DOHH2 (cell line): ENCODE data around the gene ARNT2.

Experiments used
- H3F3A ChIP-seq: fragments of 200-600 bp; sonication (generic), shearing (Covaris generic); 2 replicates; pipeline ENCODE4 v1.6.0; 2016; ENCODE audit warnings: antibody characterized with exemption, mild to moderate bottlenecking; ENCODE audit not compliant: control insufficient read depth, insufficient read depth
- H3K27ac ChIP-seq: fragments of 200-600 bp; sonication (generic); 2 replicates; pipeline ENCODE4 v1.5.1; 2014; ENCODE audit warnings: low read depth, mild to moderate bottlenecking, low read length, moderate library complexity
- H3K27me3 ChIP-seq: fragments of 200-600 bp; sonication (generic); 2 replicates; pipeline ENCODE4 v1.6.1; 2014; ENCODE audit warnings: mild to moderate bottlenecking, low read length, mixed read lengths; ENCODE audit not compliant: control insufficient read depth
- H3K36me3 ChIP-seq: fragments of 200-600 bp; sonication (generic); 2 replicates; pipeline ENCODE4 v1.6.1; 2014; ENCODE audit warnings: mild to moderate bottlenecking, low read length, moderate library complexity, mixed read lengths; ENCODE audit not compliant: control insufficient read depth
- H3K4me1 ChIP-seq: fragments of 200-600 bp; sonication (generic); 2 replicates; pipeline ENCODE4 v1.6.1; 2014; ENCODE audit warnings: mild to moderate bottlenecking, low read length, mixed read lengths; ENCODE audit not compliant: control insufficient read depth
- H3K4me2 ChIP-seq: fragments of 200-600 bp; sonication (generic); 2 replicates; pipeline ENCODE4 v1.6.0; 2014; ENCODE audit warnings: mild to moderate bottlenecking, low read length, moderate library complexity
- H3K4me3 ChIP-seq: fragments of 200-600 bp; sonication (generic); 2 replicates; pipeline ENCODE4 v1.5.1; 2014; ENCODE audit warnings: mild to moderate bottlenecking, low read length, mixed read lengths
- H3K79me2 ChIP-seq: fragments of 200-600 bp; sonication (generic); 2 replicates; pipeline ENCODE4 v1.6.1; 2014; ENCODE audit warnings: mild to moderate bottlenecking, low read length, mixed read lengths; ENCODE audit not compliant: control insufficient read depth
- H3K9me2 ChIP-seq: fragments of 200-600 bp; sonication (generic); replicated peaks from 2 replicates; pipeline ENCODE4 v1.6.1; 2014; ENCODE audit warnings: mild to moderate bottlenecking, low read length, mixed read lengths; ENCODE audit not compliant: control insufficient read depth
- H3K9me3 ChIP-seq: fragments of 200-600 bp; sonication (generic); 2 replicates; pipeline ENCODE4 v1.6.1; 2014; ENCODE audit warnings: antibody characterized with exemption, low read length, mixed read lengths; ENCODE audit not compliant: control insufficient read depth, insufficient read depth
- H4K20me1 ChIP-seq: fragments of 200-600 bp; sonication (generic); 2 replicates; pipeline ENCODE4 v1.6.0; 2014; ENCODE audit warnings: low read depth, mild to moderate bottlenecking, antibody characterized with exemption, low read length, moderate library complexity; ENCODE audit not compliant: control insufficient read depth, insufficient read depth
- EZH2phosphoT487 ChIP-seq: fragments of 200-600 bp; sonication (generic); IDR thresholded peaks from 2 replicates; pipeline ENCODE4 v1.6.1; 2017; ENCODE audit warnings: borderline replicate concordance, mild to moderate bottlenecking, antibody characterized with exemption, low read length, moderate library complexity, mixed read lengths
- TF ChIP-seq, protein P1 (sequence below): fragments of 200-600 bp; sonication (generic); IDR thresholded peaks from one replicate; pipeline ENCODE4 v1.5.1; 2014; ENCODE audit warnings: antibody characterized with exemption, mild to moderate bottlenecking, low read depth, low read length; ENCODE audit not compliant: poor library complexity, severe bottlenecking

The ARNT2 gene

GRCh38 chr15:80562846-80563245 lies 158.7 kb downstream of the ARNT2 start:
- no peak for TF ChIP-seq EZH2phosphoT487
- TF ChIP-seq, protein P1, sequence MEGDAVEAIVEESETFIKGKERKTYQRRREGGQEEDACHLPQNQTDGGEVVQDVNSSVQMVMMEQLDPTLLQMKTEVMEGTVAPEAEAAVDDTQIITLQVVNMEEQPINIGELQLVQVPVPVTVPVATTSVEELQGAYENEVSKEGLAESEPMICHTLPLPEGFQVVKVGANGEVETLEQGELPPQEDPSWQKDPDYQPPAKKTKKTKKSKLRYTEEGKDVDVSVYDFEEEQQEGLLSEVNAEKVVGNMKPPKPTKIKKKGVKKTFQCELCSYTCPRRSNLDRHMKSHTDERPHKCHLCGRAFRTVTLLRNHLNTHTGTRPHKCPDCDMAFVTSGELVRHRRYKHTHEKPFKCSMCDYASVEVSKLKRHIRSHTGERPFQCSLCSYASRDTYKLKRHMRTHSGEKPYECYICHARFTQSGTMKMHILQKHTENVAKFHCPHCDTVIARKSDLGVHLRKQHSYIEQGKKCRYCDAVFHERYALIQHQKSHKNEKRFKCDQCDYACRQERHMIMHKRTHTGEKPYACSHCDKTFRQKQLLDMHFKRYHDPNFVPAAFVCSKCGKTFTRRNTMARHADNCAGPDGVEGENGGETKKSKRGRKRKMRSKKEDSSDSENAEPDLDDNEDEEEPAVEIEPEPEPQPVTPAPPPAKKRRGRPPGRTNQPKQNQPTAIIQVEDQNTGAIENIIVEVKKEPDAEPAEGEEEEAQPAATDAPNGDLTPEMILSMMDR = no peak
- H3F3A ChIP-seq = no peaks in the 10 kb centered on the region

GRCh38 chr15:80563372-80563997 lies 159.3 kb downstream of the ARNT2 start:
- no peaks in the 10 kb centered on the region for H3K9me3 ChIP-seq
- TF ChIP-seq, protein P1 = no peak
- no peak for TF ChIP-seq EZH2phosphoT487

More at GRCh38 chr15:80562846-80563245, 158.7 kb downstream of the ARNT2 start:
- H3K9me3 ChIP-seq = no peaks in the 10 kb centered on the region
- H3K27ac ChIP-seq = no peak overlapping the region
- H3K4me2 ChIP-seq = no peak overlapping the region
- H4K20me1 ChIP-seq = no peaks in the 10 kb centered on the region
- peaks cover 3% of the 10 kb centered on the region; the same call in 1 of the 2 replicates for H3K27me3 ChIP-seq
- no peaks in the 10 kb centered on the region for H3K79me2 ChIP-seq
- H3K4me1 ChIP-seq = no peaks in the 10 kb centered on the region
- H3K9me2 ChIP-seq = no peaks in the 10 kb centered on the region
- H3K4me3 ChIP-seq = no peak overlapping the region
- no peaks in the 10 kb centered on the region for H3K36me3 ChIP-seq

DNA sequence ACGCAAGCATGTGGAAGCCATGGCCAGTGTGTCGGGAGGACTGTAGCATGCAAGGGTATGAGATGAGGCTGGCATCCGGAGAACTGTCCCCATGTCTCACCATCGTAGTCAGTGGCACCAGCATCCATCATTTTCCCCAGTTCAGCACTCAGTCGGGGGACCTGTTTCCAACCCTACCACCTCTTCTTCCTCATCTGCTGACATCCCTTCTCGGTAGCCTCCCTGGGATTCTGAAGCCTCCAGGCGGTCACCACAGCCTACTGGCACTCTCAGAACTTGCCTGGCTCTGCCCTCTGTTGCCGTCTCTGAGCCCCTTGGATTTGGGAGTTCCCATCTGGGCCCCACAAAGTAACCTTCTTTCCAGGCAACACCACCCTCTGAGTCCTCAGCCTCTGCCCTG lies 159.9 kb downstream of the ARNT2 start:
- TF ChIP-seq, protein P1 = no peak
- TF ChIP-seq EZH2phosphoT487 = no peak
- Histone ChIP-seq H3K79me2 (no peaks in the 10 kb centered on the region), H3F3A (no peaks in the 10 kb centered on the region), H4K20me1 (no peaks in the 10 kb centered on the region), H3K9me2 (no peaks in the 10 kb centered on the region), H3K4me3 (no peak overlapping the region), H3K9me3 (no peaks in the 10 kb centered on the region), H3K27me3 (peaks cover 3% of the 10 kb centered on the region; the same call in 1 of the 2 replicates), H3K27ac (no peak overlapping the region), H3K4me2 (no peak overlapping the region), H3K4me1 (no peaks in the 10 kb centered on the region), H3K36me3 (no peaks in the 10 kb centered on the region)

More at GRCh38 chr15:80563372-80563997, 159.3 kb downstream of the ARNT2 start:
- Histone ChIP-seq H3F3A (no peaks in the 10 kb centered on the region), H3K27ac (no peak overlapping the region), H3K4me1 (no peaks in the 10 kb centered on the region), H4K20me1 (no peaks in the 10 kb centered on the region), H3K27me3 (peaks cover 3% of the 10 kb centered on the region; the same call in 1 of the 2 replicates), H3K4me3 (no peak overlapping the region), H3K9me2 (no peaks in the 10 kb centered on the region), H3K4me2 (no peak overlapping the region), H3K79me2 (no peaks in the 10 kb centered on the region), H3K36me3 (no peaks in the 10 kb centered on the region)
